Prostate gland (tissue), 2 donors: Measurements from ENCODE around the gene BASP1. TPM values are rescaled to one million over a fixed set of nuclear protein-coding genes. Genes with fewer than 3 reads are reported as not detected.
A peak's percentile ranks its signal among the peaks of the same experiment; 100 is the strongest.

ENCODE experiments used
- DNase-seq: peaks from one replicate; pipeline ENCODE4 v3.0.0-alpha.2; 2019; ENCODE audit warnings: low spot score
- H3K27ac ChIP-seq, 2 donors: fragments of 200-600 bp; sonication (generic); 2 replicates each; pipeline ENCODE4 v1.5.1; 2017 to 2019
- H3K27me3 ChIP-seq: fragments of 200-600 bp; sonication (generic); replicated peaks from 2 replicates; pipeline ENCODE4 v1.5.1; 2019; ENCODE audit not compliant: insufficient read depth
- H3K36me3 ChIP-seq, 2 donors: fragments of 200-600 bp; sonication (generic); 1 replicate in 1 of 2; 2 replicates in 1 of 2; pipeline versions ENCODE4 v1.5.1 to v1.8.1; 2017 to 2019
- H3K4me1 ChIP-seq: fragments of 200-600 bp; sonication (generic); replicated peaks from 2 replicates; pipeline ENCODE4 v1.5.1; 2019
- H3K4me3 ChIP-seq, 2 donors: fragments of 200-600 bp; sonication (generic); 2 replicates each; pipeline ENCODE4 v1.5.1; 2017 to 2019
- H3K9me3 ChIP-seq: fragments of 200-600 bp; sonication (generic); 2 replicates; pipeline ENCODE4 v1.5.1; 2017
- CTCF ChIP-seq, 4 experiments: fragments of 200-600 bp in 2 of 4; fragments of 450-650 bp in 2 of 4; sonication (generic) in 2 of 4; IDR thresholded peaks; 1 replicate in 3 of 4; 2 replicates in 1 of 4; pipeline ENCODE4 v1.5.1; 2016 to 2019; ENCODE audit warnings: antibody characterized with exemption in 4 of 4, mild to moderate bottlenecking in 2 of 4, moderate library complexity in 2 of 4
- POLR2A ChIP-seq: fragments of 450-650 bp; IDR thresholded peaks from one replicate; pipeline ENCODE4 v1.6.1; 2016; ENCODE audit warnings: antibody characterized with exemption, mild to moderate bottlenecking
- POLR2AphosphoS5 ChIP-seq: sonication (generic); formaldehyde crosslinking; IDR thresholded peaks from one replicate; pipeline ENCODE4 v1.6.1; 2017; ENCODE audit warnings: antibody characterized with exemption
- WGBS: methylation state at CpG from one replicate; pipeline ENCODE4 v1.1.5; 2018; 5-methylcytosine and 5-hydroxymethylcytosine counted together
- intact Hi-C: fragments of 100-400 bp; cut with DNase I; formaldehyde crosslinking; loops from one replicate; pipeline ENCODE4 v1.14.2; 2022
- total RNA-seq, 2 donors: library from RNA; depleted of rRNA; stranded (reverse); fragments of >200 nt; gene quantifications; one replicate each; pipeline ENCODE4 v1.1.0, GENCODE V29; 2016

Gene BASP1
- total RNA-seq, 2 donors from 2014 or later, result 142 to 346 TPM

DNA sequence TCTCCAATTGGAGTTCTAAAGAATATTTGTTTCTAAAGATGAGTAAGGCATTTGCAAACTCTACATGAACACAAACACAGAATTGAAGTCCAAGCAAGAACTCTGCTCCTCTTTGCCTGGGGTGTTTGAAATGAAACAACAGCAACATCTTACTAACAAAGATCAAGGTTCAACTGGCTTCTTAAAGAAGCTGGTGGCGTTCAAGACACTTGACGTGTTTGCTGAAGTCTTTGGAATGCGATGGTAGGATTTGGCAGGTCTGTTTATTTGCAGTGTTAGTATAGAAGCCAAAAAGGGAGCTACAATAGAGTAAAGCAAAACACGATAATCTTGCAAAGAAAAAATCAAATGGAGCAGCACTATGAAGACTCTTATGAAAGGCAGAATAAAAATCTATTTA, 94.9 kb downstream of the BASP1 start:
- intact Hi-C loops, result no loop called here
- WGBS, result 44% methylated on average over 4 of the region's 4 CpGs
- peak; percentile 32 for DNase-seq
- TF ChIP-seq CTCF (IDR thresholded peaks at IDR 0.05), result no peak
- peak; percentile 42 for TF ChIP-seq POLR2AphosphoS5
- no peak overlapping the region for H3K4me3 ChIP-seq
- no peaks in the 10 kb centered on the region for H3K9me3 ChIP-seq
- H3K36me3 ChIP-seq, result no peaks in the 10 kb centered on the region
- no peaks in the 10 kb centered on the region for H3K27me3 ChIP-seq
- H3K27ac ChIP-seq, result peak overlapping the region in 1 of 2 donors; percentile 26
- H3K4me1 ChIP-seq, result peaks cover 8% of the 10 kb centered on the region

DNA sequence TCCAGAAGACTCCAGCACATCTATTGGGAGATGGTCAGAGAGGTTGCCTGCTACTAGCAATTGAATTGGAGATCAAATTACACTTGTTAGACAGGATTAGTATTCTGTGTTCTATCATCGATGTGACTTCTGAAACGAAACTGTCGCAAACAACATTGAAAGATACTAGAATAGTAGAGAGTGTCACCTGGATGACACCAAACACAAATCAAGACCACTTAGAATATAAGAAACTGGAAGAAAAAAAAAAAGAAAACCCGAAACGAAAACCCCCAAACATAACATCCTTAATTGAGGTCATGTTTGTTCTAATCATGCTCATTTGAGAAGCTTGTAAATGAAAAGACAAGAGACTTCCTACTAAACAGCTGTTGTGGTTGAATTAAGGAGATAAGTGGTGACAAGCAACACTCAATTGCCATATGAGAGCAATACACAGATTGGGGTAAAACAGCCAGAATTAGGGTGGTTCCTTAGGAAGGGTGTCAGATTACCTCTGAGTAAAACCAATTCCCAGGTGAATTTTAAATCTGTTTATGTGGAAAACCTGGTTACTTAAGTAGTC, 97.6 kb downstream of the BASP1 start:
- WGBS, result 58% methylated on average over 5 of the region's 5 CpGs
- intact Hi-C loops, result no loop called here
- Histone ChIP-seq H3K9me3 (no peaks in the 10 kb centered on the region), H3K4me1 (peaks cover 9% of the 10 kb centered on the region), H3K36me3 (no peaks in the 10 kb centered on the region), H3K27me3 (no peaks in the 10 kb centered on the region), H3K27ac (no peak overlapping the region), H3K4me3 (no peak overlapping the region)
- no peak for DNase-seq
- TF ChIP-seq POLR2A (no peak), POLR2AphosphoS5 (no peak), CTCF (IDR thresholded peaks at IDR 0.05) (no peak)

DNA sequence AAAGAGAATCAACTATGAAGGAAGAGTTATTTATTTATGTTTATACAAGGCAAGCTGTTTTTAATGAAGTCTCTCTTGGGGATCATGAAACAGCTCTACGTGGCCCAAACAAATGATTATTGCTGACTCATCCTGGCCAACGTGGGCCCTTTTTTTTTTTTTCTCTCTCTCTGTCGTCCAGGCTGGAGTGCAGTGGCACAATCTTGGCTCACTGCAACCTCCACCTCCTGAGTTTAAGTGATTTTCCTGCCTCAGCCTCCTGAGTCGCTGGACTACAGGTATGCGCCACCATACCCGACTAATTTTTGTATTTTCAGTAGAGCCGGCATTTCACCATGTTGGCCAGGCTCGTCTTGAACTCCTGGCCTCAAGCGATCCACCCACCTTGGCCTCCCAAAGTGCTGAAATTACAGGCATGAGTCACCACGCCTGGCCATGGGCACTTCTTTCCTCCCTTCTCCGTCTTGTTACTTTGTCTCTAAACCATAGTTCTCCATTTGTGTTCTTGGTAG, 98.3 kb downstream of the BASP1 start:
- no peak for DNase-seq
- Histone ChIP-seq H3K9me3 (no peaks in the 10 kb centered on the region), H3K27ac (no peak overlapping the region), H3K4me1 (peaks cover 9% of the 10 kb centered on the region), H3K36me3 (no peaks in the 10 kb centered on the region), H3K27me3 (no peaks in the 10 kb centered on the region), H3K4me3 (no peak overlapping the region)
- WGBS, result 81% methylated on average over 11 of the region's 11 CpGs
- TF ChIP-seq POLR2AphosphoS5 (no peak), CTCF (IDR thresholded peaks at IDR 0.05) (no peak), POLR2A (no peak)
- intact Hi-C loops, result no loop called here

DNA sequence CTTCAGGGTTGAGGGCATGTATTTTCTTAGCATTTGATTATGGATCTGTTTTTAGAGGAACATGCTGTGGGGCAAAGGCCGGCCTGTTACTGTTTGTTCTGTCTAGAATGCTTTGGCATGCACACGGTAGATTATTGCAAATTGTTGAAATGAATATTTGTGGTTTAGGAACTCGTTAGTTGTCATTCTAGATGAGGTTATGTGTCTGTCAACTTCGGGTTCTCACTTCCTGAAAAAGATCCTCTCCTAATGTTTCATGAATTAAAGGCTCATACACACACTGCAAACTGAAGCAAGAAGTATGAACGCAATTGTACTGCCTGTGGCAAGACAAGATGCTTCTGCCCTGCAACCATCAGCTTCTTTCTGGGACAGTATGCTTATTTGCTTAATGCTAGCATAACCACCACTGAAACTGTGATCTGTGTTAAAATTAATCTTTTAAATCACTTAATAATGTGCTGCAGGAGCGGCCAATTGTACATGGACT, 99.6 kb downstream of the BASP1 start:
- WGBS, result 27% methylated on average over 6 of the region's 6 CpGs

More for the DNA sequence above, 99.6 kb downstream of the BASP1 start:
- no peak for DNase-seq
- no peaks in the 10 kb centered on the region for H3K36me3 ChIP-seq
- H3K27me3 ChIP-seq, result no peaks in the 10 kb centered on the region
- no peak overlapping the region for H3K27ac ChIP-seq
- no peak overlapping the region for H3K4me3 ChIP-seq
- no peaks in the 10 kb centered on the region for H3K9me3 ChIP-seq
- intact Hi-C loops, result no loop called here
- H3K4me1 ChIP-seq, result peaks cover 9% of the 10 kb centered on the region
- TF ChIP-seq POLR2AphosphoS5 (no peak), CTCF (IDR thresholded peaks at IDR 0.05) (no peak), POLR2A (no peak)
